Spinal cord (tissue), 10 donors: ENCODE measurements around the gene AIF1. TPM values are rescaled to one million over a fixed set of nuclear protein-coding genes. Genes with fewer than 3 reads are reported as not detected.

ENCODE experiments used
- DNase-seq, 6 donors: peaks; one replicate each; pipeline versions ENCODE4 v3.0.0 to v3.0.0-alpha.2; 2013 to 2015; ENCODE audit warnings: low spot score in 6 of 6, low read depth in 4 of 6
- H3K27ac ChIP-seq: one replicate; pipeline ENCODE4 v1.5.1; 2013; ENCODE audit warnings: low read depth, low read length, control low read depth
- H3K27me3 ChIP-seq: one replicate; pipeline ENCODE4 v1.6.1; 2013; ENCODE audit warnings: low read length; ENCODE audit not compliant: control insufficient read depth, insufficient read depth
- H3K36me3 ChIP-seq: one replicate; pipeline ENCODE4 v1.6.1; 2013; ENCODE audit warnings: low read length; ENCODE audit not compliant: control insufficient read depth, insufficient read depth
- H3K4me1 ChIP-seq: one replicate; pipeline ENCODE4 v1.6.1; 2013; ENCODE audit warnings: low read length; ENCODE audit not compliant: control insufficient read depth, insufficient read depth
- H3K4me3 ChIP-seq: one replicate; pipeline ENCODE4 v1.5.1; 2013; ENCODE audit warnings: low read depth, low read length, control low read depth
- H3K9me3 ChIP-seq: one replicate; pipeline ENCODE4 v1.6.1; 2013; ENCODE audit warnings: low read length; ENCODE audit not compliant: control insufficient read depth, insufficient read depth
- WGBS: methylation state at CpG from one replicate; pipeline ENCODE4 v1.1.5; 2013; ENCODE audit warnings: missing lambda C conversion rate; ENCODE audit not compliant: insufficient coverage; 5-methylcytosine and 5-hydroxymethylcytosine counted together
- polyA plus RNA-seq, 2 donors: library from polyadenylated mRNA; unstranded; fragments of 120-200 nt; gene quantifications; one replicate each; pipeline ENCODE4 v1.2.1, GENCODE V29; 2013; ENCODE audit not compliant: insufficient read length in 2 of 2
- total RNA-seq, 2 donors: library from RNA; depleted of rRNA in 1 of 2; stranded (reverse); fragments of 120-200 nt in 1 of 2; fragments of >200 nt in 1 of 2; gene quantifications; one replicate each; pipeline versions ENCODE4 v1.2.3 to v1.2.4, GENCODE V29; 2013 to 2014
- donor health status: healthy.

AIF1 gene
- total and polyA plus RNA-seq, 4 donors: 27.8 to 55.0 (median 39.0) TPM

DNA sequence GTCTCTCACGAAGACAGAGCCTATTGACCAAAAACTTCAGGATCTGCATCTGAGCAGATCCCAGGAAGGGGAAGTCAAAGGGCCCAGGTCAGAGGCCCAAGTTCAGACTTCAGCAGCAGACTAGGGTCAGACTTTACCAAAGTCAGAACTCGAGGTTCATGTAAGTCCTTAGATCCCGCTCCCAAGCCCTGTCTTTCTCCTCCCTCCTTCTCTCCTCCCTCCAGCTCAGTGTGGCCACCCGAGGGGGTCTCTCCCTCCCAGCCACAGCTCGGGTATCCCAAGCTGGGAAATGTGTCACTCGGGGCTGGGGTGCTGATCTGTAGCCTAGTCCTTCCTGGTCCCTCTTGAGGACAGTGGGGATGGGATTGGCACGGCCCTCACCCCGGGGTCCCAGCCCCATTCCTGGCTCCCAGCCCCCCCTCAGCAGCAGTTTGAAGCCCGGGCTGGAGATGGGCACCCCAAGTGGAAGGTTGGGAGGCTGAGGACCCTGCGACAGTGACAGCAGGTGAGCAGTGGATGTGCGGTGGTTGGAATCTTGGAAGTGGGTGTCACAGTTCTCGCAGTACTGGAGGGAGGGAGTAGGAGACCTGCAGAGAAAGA is 47.2 kb downstream of the AIF1 start:
- no peaks in the 10 kb centered on the region for H3K9me3 ChIP-seq
- H3K27ac ChIP-seq: no peak overlapping the region
- WGBS: 86% methylated on average over 12 of the region's 12 CpGs
- peaks cover 59% of the 10 kb centered on the region for H3K4me1 ChIP-seq
- H3K4me3 ChIP-seq: no peak overlapping the region
- H3K27me3 ChIP-seq: no peaks in the 10 kb centered on the region
- peaks cover 44% of the 10 kb centered on the region for H3K36me3 ChIP-seq
- no peak for DNase-seq

DNA sequence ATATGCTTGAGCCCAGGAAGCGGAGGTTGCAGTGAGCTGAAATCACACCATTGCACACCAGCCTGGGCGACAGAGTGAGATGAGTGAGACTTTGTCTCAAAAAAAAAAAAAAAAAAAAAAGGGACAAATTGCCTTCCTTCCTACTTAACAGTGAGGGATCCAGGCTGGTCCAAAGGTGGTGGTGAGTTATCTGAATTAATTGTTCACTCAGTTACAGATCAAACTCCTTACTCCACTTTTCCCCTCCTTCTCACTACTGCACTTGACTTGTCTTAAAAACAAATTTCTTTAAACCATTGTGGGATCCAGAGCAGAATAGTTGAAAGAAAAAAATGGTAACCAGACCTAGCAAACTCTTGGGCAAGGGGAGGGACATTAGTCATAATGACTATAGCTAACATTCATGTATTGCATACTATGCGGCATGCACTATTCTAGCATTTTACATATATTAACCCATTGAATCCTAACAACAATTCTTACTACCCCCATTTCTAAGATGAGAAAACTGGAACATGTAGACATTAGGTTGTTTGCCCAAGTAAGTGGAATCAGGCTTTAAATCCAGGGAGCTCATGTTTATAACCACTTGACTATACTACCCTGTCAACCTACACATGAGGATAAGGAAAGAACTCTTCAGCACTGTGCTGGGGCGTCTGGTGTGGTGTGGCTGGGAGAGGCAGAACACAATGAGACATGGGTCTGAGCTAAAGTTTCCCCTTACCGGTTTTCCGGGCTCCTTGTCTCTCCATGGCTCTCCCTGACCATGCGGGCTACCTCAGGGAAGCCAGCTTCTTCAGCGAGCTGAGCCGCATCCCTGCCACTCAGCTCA is 48.3 kb downstream of the AIF1 start:
- Histone ChIP-seq H3K27ac (peak overlapping the region; percentile 99), H3K9me3 (no peaks in the 10 kb centered on the region), H3K27me3 (no peaks in the 10 kb centered on the region), H3K4me1 (peaks cover 60% of the 10 kb centered on the region), H3K36me3 (peaks cover 46% of the 10 kb centered on the region), H3K4me3 (peak overlapping the region; percentile 93)
- DNase-seq: no peak
- WGBS: 58% methylated on average over 5 of the region's 9 CpGs

DNA sequence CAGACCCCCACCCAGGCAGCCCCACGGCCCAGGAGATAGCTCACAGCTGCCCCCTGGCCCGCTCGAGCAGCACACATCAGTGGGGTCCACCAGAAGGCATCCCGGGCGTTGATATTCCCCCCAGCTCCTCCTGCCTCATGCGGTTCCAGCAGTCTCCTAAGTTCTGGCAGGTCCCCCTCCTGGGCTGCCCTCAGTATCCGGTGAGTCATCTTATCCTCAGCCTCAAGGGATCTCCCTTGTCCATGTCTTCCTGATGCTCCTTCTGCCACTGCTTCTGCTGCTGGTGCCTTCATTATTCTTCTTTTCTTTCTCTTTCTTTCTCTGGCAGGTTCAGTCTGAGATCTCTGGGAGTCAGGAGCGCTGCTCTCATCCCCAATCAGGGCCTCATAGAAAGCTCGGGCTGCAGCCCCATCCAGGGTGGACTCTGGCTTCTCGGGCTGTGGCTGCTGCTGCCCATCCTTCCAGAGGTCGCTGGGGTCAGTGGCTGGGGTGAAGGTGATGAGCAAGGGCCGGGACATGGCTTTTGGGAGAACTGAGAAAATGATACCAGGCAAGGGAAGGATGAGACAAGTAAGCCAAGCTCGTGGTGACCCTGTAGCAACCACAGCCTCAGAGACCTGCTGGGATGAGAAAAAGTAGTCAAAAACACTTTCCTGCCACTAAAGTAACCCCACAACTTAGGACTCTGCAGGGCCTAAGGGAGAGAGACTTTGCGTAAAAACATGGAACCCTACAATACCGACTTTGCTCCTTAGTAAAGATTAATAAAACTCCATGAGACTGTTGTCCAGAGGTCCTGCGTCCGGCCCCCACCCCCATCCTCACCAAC is 49.1 kb downstream of the AIF1 start:
- DNase-seq: no peak
- Histone ChIP-seq H3K27ac (peak overlapping the region; percentile 99), H3K36me3 (peaks cover 49% of the 10 kb centered on the region), H3K4me3 (peak overlapping the region; percentile 93), H3K4me1 (peaks cover 54% of the 10 kb centered on the region), H3K9me3 (no peaks in the 10 kb centered on the region), H3K27me3 (no peaks in the 10 kb centered on the region)
- 23% methylated on average over 16 of the region's 17 CpGs for WGBS

DNA sequence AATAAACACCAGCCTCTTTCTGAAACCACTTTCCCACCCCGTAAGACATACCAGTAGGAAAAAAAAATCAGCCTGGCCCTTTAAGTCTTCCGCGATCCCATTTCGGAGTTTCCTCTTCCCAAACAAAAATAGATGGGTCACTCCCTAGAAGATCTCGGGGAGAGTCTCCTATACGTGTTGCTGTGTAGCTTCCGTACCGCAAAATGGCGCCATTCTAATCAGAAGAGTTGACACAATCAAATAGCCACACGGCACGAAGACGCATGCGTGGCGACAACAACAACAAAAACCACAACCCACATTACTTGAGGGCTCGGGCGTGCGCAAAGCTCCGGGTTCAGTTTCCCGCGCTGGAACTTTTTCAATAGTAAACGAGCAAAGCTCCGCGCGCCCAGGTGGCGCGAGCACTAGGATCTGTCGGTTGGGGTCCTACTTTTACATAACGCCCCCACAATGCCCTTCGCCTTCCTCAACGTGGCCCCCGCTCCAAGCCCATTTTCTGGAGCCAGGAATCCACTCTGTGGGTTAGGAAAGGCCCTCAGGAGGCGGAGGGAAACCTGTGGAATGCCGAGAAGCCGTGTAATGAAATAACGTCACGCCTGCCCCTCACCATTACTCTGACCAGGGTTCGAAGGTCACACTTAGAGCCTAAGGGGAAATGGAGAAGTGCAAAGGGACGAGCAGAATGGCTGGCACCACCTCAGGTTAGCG is 49.9 kb downstream of the AIF1 start, which contains the start of gene GPANK1:
TSS of gene GPANK1 (minus strand) at position 208 of the 711 bp plus-strand sequence. CDS start 519 bp downstream, outside the sequence.
- no peaks in the 10 kb centered on the region for H3K9me3 ChIP-seq
- H3K27me3 ChIP-seq: no peaks in the 10 kb centered on the region
- peak; percentile 84 to 98 (median 90) for DNase-seq
- H3K4me3 ChIP-seq: peak within 1 kb of the TSS; percentile 93
- peaks cover 46% of the 10 kb centered on the region for H3K4me1 ChIP-seq
- 0% methylated on average over 32 of the region's 39 CpGs for WGBS
- peaks cover 50% of the 10 kb centered on the region for H3K36me3 ChIP-seq
- H3K27ac ChIP-seq: peak within 1 kb of the TSS; percentile 99

DNA sequence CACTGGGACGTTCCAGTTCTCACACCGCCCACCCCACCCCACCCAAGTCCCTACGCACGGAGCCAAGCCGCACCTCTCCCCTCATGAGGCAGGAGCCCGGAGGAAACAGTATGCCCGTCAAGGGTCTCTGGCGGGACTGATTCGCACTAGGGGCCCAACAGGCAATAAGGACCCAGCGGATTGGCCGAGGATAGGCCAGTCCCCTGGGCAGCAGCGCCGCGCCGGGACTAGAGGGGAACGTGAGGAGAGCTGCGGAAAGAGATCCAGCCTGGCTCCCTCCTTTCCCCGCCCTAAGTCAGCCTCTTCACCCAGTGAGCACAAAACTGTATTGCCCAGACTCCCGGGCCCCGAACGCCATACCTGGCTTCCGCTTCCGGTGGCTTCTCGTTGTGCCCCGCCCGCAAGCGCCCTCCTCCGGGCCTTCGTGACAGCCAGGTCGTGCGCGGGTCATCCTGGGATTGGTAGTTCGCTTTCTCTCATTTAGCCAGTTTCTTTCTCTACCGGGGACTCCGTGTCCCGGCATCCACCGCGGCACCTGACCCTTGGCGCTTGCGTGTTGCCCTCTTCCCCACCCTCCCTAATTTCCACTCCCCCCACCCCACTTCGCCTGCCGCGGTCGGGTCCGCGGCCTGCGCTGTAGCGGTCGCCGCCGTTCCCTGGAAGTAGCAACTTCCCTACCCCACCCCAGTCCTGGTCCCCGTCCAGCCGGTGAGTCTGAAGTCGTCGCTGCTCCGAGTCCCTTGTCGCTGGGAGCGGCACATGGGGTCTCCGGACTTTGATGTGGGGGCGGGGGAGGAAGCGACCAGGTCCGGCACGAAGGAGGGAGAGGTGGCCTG is 50.7 kb downstream of the AIF1 start, which contains the start of gene CSNK2B:
TSS of gene CSNK2B (plus strand) at position 580 of the 836 bp plus-strand sequence. CDS start 752 bp downstream, outside the sequence.
- H3K27ac ChIP-seq: peak within 1 kb of the TSS; percentile 99
- WGBS: under 1% methylated on average over 57 of the region's 63 CpGs
- no peaks in the 10 kb centered on the region for H3K27me3 ChIP-seq
- H3K9me3 ChIP-seq: no peaks in the 10 kb centered on the region
- peak within 1 kb of the TSS; percentile 93 for H3K4me3 ChIP-seq
- H3K4me1 ChIP-seq: peaks cover 43% of the 10 kb centered on the region
- peak; percentile 89 to 100 (median 96) for DNase-seq
- H3K36me3 ChIP-seq: peaks cover 57% of the 10 kb centered on the region

GRCh38 chr6:31666337-31666965 is 51.4 kb downstream of the AIF1 start:
- no peak for DNase-seq
- Histone ChIP-seq H3K4me3 (peak overlapping the region; percentile 93), H3K4me1 (peaks cover 35% of the 10 kb centered on the region), H3K27ac (peak overlapping the region; percentile 70), H3K9me3 (no peaks in the 10 kb centered on the region), H3K36me3 (peaks cover 62% of the 10 kb centered on the region), H3K27me3 (no peaks in the 10 kb centered on the region)
- WGBS: 12% methylated on average over 14 of the region's 15 CpGs
